MM.1S (cell line): ENCODE data around the gene CALU.

ENCODE experiments used
- CTCF ChIP-seq: fragments of 300-600 bp; sonication (generic); IDR thresholded peaks from 2 replicates; pipeline ENCODE4 v1.5.1; 2016; ENCODE audit warnings: antibody characterized with exemption, low read length, mixed read lengths
- EZH2 ChIP-seq: fragments of 300-600 bp; sonication (generic); optimal IDR thresholded peaks from 2 replicates; pipeline ENCODE3; 2017; ENCODE audit warnings: low read depth, mild to moderate bottlenecking, antibody characterized with exemption, low read length, mixed read lengths
- EZH2phosphoT487 ChIP-seq: fragments of 300-600 bp; sonication (generic); IDR thresholded peaks from 2 replicates; pipeline ENCODE4 v1.6.1; 2018; ENCODE audit warnings: antibody characterized with exemption, low read length

DNA sequence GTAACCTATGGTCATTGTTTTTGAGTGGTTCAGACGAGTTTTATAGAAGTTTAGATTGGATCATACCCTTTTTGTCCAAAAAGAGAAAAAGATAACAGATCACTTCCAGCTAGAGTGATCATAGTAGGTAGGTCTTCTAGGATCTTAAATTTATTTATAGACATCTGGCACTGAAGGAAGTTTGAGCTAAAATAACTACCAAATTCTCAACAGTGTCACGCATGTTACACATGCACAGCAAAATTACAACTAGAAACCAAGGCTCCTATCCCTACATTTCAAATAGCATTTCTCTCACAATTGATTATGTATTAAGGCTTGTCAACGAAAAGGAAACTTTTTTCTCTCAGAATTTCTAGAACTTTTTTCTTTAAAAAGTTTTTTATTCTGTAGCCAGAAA is 2.3 kb downstream of the CALU start:
- TF ChIP-seq CTCF (no peak), EZH2 (no peak), EZH2phosphoT487 (no peak)
